SK-MEL-5 (cell line): ENCODE measurements around the gene TMEM171. TPM values are rescaled to one million over a fixed set of nuclear protein-coding genes. Genes with fewer than 3 reads are reported as not detected.

Experiments used
- DNase-seq: peaks from one replicate; pipeline ENCODE4 v3.0.0-alpha.2; 2016; ENCODE audit warnings: low read depth, low spot score
- in situ Hi-C: cut with HindIII; loops from 2 replicates; pipeline ENCODE4 v1.10.0; 2016; ENCODE audit warnings: low sequenced_read_pairs, high pct_unique_total_duplicates, low pct_unique_long_range_greater_than_20kb
- total RNA-seq: library from RNA; depleted of rRNA; stranded (reverse); fragments of >200 nt; shearing (Covaris generic); gene quantifications from 2 replicates; pipeline ENCODE4 v1.2.3, GENCODE V29; 2014

Gene TMEM171
- total RNA-seq, 1 experiment from 2014 or later: 4.8 TPM

DNA sequence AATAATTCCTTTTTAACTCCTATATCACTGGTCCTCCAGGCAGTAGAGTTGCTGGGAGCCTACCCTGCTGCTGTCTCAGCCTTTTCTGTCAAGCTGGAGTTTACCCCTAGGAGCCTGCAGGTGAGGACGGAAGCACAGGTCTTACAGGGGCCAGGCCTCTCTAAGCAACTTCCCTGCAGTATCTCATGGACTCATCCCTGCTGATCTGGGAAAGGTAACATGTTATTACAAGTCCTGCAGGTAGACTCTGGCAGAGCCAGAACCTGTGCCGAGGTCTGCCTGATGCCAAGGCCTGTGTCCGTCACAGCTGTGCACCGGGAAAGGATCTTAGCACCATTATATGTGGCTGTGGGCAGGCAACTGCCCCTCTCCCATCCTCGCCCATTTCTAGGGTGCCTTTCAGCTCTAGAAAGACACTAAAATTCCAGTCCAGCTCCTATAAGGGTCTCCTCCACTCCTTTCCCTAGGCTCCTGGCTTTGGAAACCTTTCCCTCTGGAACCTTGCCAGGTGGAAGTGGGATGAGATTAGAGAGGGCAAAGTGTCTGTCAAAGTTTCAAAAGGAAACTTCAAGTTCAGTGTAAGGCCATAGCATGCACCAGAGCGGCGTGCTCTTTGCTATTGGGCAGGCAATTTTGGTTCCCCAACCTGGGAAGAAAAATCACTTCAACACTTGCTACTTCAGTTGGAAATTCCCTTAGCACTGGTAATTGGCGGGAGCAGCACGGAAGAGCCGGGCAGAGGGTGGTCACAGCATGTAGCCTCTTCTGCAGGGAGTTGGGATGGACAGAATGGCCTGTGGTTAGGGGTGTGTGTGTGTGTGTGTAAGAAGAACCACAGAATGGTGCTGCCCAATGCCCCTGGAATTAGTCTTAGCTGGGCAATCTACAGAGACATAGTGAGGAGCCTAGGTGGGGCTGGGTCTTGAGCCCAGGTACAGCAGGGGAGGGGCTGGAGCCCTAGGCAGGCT is 17.5 kb downstream of the TMEM171 start:
- in situ Hi-C loops: no loop called here
- no peak for DNase-seq

DNA sequence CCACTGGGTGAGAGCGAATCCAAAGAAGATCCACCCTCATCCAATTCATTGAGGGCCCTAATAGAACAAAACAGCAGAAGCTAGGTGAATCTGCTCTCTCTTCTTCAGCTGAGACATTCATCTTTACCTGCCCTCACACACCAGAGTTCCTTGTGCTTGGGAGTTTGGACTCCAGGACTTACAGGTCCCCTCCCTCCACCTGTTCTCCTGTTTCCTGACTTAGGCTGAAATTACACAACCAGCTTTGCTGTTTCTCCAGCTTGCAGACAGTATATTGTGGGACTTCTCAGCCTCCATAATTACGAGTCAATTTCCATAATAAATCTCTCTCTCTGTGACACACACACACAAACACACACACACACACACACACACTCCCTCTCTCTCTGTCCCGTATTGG is 19.1 kb downstream of the TMEM171 start:
- DNase-seq: no peak
- in situ Hi-C loops: no loop called here

DNA sequence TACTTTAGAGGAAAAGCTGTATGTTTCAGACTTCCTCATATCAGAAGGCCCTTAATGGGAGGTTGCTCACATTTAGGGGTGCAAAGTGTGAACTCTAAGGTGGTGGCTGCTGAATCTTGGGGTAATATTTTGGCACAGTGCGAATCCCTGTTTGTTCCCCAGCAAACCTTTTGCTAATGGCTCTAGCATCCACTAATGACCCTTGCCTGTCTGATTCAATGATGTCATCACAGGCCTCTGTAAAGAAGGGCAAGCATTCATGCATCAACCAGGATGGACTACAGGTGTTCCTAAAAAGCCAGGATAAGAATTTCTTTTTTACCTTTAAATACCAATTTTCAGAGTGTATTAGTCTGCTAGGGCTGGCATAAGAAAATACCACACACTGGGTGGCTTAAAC is 20.4 kb downstream of the TMEM171 start:
- in situ Hi-C loops: no loop called here

GRCh38 chr5:73142035-73142434 is 21.7 kb downstream of the TMEM171 start:
- no peak for DNase-seq
- in situ Hi-C loops: no loop called here

More for the DNA sequence above, 20.4 kb downstream of the TMEM171 start:
- DNase-seq: no peak

DNA sequence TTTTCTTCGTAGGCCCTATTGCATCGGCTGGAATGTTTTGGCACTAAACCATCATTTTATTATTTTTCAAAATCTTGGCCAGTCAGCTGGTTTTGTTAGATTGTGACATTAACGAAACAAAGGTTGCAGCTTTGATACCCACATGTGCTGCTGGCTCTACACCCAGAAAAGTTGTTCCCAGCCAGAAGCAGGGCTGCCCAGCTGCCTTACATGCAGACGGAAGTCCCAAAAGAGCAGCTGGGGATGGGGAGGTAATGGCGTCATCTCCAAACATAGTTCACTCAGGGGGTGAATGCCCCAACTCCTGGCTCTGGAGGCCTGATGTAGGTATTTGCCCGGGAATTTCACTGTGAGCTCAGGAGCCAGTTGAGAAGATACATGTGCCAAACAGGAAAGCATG is 23.3 kb downstream of the TMEM171 start:
- in situ Hi-C loops: no loop called here
- no peak for DNase-seq

DNA sequence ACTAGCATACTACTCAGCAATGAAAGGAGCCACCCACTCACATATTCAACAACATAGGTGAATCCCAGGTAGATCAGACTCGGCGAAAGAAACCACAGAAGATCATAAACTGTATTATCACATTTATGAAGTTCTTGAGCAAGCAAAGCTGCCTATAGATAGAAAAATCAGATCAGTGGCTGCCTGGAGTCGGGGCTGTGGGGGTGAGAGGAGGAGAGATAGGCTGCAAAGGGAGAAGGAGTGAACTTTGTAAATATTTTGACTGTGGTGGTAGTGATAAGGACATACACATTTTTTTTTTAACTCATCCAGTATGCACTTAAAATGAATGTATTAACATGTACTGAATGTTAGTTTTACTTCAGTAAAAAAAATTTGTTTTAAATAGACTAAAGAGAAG is 29.2 kb downstream of the TMEM171 start:
- in situ Hi-C loops: no loop called here

DNA sequence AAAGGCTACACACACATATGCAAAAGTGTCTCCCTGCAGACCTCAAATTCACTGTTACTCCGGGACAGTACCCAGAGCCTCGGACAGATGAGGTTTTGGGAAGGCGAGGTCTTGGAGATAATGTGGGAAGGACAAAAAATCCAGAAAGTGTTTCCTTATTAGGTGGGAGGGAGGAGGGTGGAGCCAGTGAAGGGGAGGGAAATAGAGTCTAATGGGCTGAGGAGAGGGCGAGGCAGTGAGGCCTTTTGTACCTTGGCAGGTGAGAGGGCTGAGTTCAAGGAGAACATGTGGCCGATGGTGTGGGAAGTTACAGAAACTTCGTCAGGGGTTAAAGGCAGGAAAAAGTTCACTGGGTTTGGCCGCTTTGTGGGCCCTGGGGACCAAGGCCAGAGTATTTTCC is 30.5 kb downstream of the TMEM171 start:
- in situ Hi-C loops: no loop called here
- no peak for DNase-seq

More for the DNA sequence above, 29.2 kb downstream of the TMEM171 start:
- no peak for DNase-seq

- in situ Hi-C loops: no loop called here
Observed at GRCh38 chr5:73151766-73152410, 31.5 kb downstream of the TMEM171 start.

GRCh38 chr5:73152411-73153388 is 32.3 kb downstream of the TMEM171 start:
- in situ Hi-C loops: no loop called here
- DNase-seq: peak; percentile 29

More at GRCh38 chr5:73151766-73152410, 31.5 kb downstream of the TMEM171 start:
- DNase-seq: no peak

DNA sequence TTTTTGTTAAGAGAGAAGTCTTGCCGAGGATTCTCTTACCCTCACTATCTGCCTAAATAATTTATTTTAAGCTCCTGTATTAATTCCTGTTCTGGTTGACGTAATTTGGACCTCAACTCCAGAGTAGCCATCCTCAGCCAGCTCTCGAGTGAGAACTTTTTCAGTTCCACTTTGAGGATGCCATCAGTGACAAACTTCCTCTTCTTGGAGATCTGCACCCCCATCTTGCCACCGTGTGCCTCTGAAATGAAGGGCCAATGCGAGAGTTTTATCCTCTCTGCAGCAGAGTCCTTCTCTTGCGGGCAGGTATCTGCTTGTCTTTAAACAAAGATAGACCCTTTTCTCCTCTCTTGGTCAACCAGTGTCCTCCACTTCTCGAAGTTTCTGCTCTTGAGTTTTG is 33.1 kb downstream of the TMEM171 start:
- in situ Hi-C loops: no loop called here
- DNase-seq: no peak

GRCh38 chr5:73154208-73155006 is 34.0 kb downstream of the TMEM171 start:
- no peak for DNase-seq
- in situ Hi-C loops: no loop called here

DNA sequence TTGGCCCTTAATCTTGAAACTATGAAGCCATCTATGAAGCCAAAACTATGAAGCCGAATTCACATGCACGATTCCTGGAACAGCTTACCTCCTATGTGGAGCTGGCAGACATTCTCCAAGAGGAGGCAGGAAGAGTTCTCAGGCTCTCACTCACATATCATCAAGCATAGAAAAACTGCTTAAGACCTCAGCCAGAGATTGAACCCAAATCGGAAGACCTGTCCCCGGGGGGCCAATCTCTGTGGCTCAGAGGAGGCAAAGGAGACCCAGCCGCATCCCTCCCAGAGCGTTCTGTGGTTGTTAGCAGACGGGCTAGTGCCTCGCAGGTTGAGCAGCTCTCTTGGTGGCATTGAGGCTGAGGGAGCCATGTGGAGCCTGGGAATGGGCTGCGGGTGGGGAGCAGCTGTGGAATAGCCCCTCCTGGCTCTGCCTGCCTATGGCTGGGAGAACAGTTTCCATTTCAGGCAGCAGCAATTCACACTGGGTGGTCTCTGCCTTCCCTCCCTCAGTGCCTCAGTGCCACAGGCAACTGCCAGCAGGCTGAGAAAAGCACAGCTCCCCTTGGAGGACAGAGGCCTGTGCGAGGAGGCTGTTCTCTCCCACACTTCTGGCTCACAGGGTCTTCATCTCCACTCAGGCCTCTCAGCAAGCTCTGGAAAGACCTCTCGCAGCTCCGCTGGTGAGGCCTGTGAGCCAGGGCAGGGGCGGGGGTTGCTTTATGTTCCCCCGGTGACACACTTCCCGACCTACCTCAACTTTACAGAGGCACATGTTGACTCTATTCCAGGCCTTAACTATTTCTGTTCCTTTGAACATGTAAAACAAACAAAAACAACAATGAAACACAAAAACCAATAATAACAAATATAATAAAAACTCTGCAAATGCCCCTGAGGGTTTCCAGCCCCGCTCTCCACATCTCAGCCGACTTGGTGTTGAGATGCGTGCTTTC is 35.2 kb downstream of the TMEM171 start:
- no peak for DNase-seq
- in situ Hi-C loops: no loop called here

DNA sequence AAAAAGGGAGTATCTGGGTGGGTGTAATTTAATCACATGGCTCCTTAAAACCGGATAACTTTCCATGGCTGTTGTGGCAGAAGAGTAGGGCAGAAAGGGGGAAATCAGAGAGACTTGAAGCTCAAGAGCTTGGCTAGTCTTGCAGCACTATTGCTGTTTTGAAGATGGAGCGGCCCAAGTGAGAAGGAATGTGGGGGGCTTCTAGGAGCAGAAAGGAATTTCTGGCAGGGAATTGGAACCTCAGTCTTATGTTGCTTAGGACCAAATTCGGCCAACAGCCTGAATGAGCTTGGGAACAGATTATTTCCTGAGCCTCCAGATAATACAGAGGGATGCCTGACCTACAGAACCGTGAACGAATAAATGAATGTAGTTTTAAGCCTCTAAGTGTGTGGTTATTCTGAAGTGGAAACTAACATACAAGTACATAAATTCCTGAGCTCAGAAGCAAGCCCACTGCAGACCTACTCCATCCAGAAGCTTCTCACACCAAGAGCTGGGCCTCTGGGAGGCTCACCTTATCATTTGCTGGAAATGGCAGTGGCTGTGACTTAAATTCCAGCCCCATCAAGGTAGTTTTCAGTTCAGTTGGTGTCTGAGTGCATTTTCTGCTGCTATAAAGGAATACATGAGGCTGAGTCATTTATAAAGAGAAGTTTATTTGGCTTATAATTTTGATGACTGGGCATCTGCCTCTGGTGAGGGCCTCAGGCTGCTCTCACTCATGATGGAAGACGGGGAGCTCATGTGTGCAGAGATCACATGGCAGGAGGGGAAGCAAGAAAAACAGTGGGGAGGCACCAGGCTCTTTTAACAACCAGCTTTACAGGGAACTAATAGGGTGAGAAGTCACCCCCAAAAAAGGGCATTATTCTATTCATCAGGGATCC is 37.3 kb downstream of the TMEM171 start:
- in situ Hi-C loops: no loop called here
- DNase-seq: no peak

- in situ Hi-C loops: no loop called here
- DNase-seq: no peak
Observed at GRCh38 chr5:73158313-73158712, 37.9 kb downstream of the TMEM171 start.

DNA sequence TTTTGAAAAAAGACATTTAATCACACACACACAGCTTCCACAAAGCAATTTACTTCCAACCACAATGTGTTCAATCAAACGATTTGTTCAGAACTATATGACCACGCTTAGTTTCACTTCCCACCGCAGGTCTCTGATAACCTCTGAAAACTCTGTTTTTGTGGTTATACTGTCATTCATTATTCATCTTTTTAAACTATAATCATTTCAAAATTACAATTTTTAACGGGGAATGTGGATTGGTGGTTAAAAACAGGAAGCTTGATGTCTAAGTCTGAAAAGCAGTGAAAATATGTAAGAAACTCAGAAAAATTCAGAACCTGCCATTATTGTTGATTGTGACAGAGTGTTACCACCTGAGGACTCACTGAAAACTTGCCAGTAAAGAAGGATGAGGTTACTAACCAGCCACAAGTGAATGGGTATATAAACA is 39.9 kb downstream of the TMEM171 start:
- DNase-seq: peak; percentile 13
- in situ Hi-C loops: no loop called here
